Liver (tissue), 9 donors: Measurements from ENCODE around the gene MYMK. TPM values are rescaled to one million over a fixed set of nuclear protein-coding genes. Genes with fewer than 3 reads are reported as not detected.

Experiments used
- DNase-seq: peaks from one replicate; pipeline ENCODE4 v3.0.0-alpha.2; 2017; ENCODE audit warnings: low spot score
- H3K27ac ChIP-seq, 2 donors: one replicate each; pipeline ENCODE4 v1.7.0; 2013; ENCODE audit warnings: inconsistent platforms in 2 of 2, low read length in 2 of 2, control low read depth in 1 of 2, low read depth in 1 of 2, mild to moderate bottlenecking in 1 of 2
- H3K27me3 ChIP-seq, 4 donors: one replicate each; pipeline versions ENCODE4 v1.6.1 to v1.7.0; 2013; ENCODE audit warnings: low read length in 3 of 4, inconsistent platforms in 1 of 4, mild to moderate bottlenecking in 1 of 4, moderate library complexity in 1 of 4; ENCODE audit not compliant: control insufficient read depth in 4 of 4, insufficient read depth in 4 of 4
- H3K36me3 ChIP-seq, 4 donors: one replicate each; pipeline versions ENCODE4 v1.6.1 to v1.7.0; 2013; ENCODE audit warnings: low read length in 3 of 4, mild to moderate bottlenecking in 3 of 4, low read depth in 1 of 4, moderate library complexity in 1 of 4; ENCODE audit not compliant: control insufficient read depth in 4 of 4, insufficient read depth in 3 of 4
- H3K4me1 ChIP-seq, 4 donors: one replicate each; pipeline versions ENCODE4 v1.6.1 to v1.7.0; 2013; ENCODE audit warnings: low read length in 3 of 4, mild to moderate bottlenecking in 3 of 4, moderate library complexity in 1 of 4; ENCODE audit not compliant: control insufficient read depth in 4 of 4, insufficient read depth in 4 of 4
- H3K4me3 ChIP-seq, 3 donors: one replicate each; pipeline versions ENCODE4 v1.6.1 to v1.7.0; 2013; ENCODE audit warnings: low read length in 3 of 3, control low read depth in 1 of 3, low read depth in 1 of 3, mild to moderate bottlenecking in 1 of 3
- H3K9ac ChIP-seq, 2 donors: one replicate each; pipeline ENCODE4 v1.7.0; 2013; ENCODE audit warnings: low read length in 2 of 2, mild to moderate bottlenecking in 2 of 2, moderate library complexity in 2 of 2, control low read depth in 1 of 2, low read depth in 1 of 2
- H3K9me3 ChIP-seq, 4 donors: one replicate each; pipeline versions ENCODE4 v1.6.1 to v1.7.0; 2013; ENCODE audit warnings: low read length in 3 of 4; ENCODE audit not compliant: control insufficient read depth in 4 of 4
- ATF3 ChIP-seq: IDR thresholded peaks from 2 replicates; pipeline ENCODE4 v1.6.1; 2016; ENCODE audit warnings: antibody characterized with exemption
- EGR1 ChIP-seq, 2 donors: IDR thresholded peaks; 2 replicates each; pipeline ENCODE4 v1.6.1; 2016 to 2018; ENCODE audit warnings: antibody characterized with exemption in 2 of 2, low read depth in 2 of 2
- FOXA1 ChIP-seq: IDR thresholded peaks from 2 replicates; pipeline ENCODE4 v1.6.1; 2016; ENCODE audit warnings: antibody characterized with exemption
- FOXA2 ChIP-seq: IDR thresholded peaks from 2 replicates; pipeline ENCODE4 v1.6.1; 2016; ENCODE audit warnings: antibody characterized with exemption
- GABPA ChIP-seq, 2 donors: IDR thresholded peaks in 1 of 2; conservative IDR thresholded peaks in 1 of 2; 2 replicates each; pipeline ENCODE4 v1.6.1; 2016; ENCODE audit warnings: antibody characterized with exemption in 2 of 2, mild to moderate bottlenecking in 1 of 2, moderate library complexity in 1 of 2
- HNF4A ChIP-seq, 2 donors: conservative IDR thresholded peaks; 2 replicates each; pipeline ENCODE4 v1.6.1; 2016; ENCODE audit warnings: antibody characterized with exemption in 2 of 2, mild to moderate bottlenecking in 2 of 2
- HNF4G ChIP-seq: IDR thresholded peaks from 2 replicates; pipeline ENCODE4 v1.6.1; 2016; ENCODE audit warnings: antibody characterized with exemption
- JUND ChIP-seq, 2 donors: IDR thresholded peaks; 2 replicates each; pipeline ENCODE4 v1.6.1; 2016; ENCODE audit warnings: antibody characterized with exemption in 2 of 2
- MAX ChIP-seq: IDR thresholded peaks from 2 replicates; pipeline ENCODE4 v1.6.1; 2016; ENCODE audit warnings: antibody characterized with exemption
- NR2F2 ChIP-seq: IDR thresholded peaks from 2 replicates; pipeline ENCODE4 v1.6.1; 2016; ENCODE audit warnings: antibody characterized with exemption
- RAD21 ChIP-seq, 2 donors: IDR thresholded peaks; 2 replicates each; pipeline ENCODE4 v1.6.1; 2016; ENCODE audit warnings: antibody characterized with exemption in 2 of 2, mild to moderate bottlenecking in 2 of 2
- REST ChIP-seq: IDR thresholded peaks from 2 replicates; pipeline ENCODE4 v1.6.1; 2016; ENCODE audit warnings: antibody characterized with exemption, mild to moderate bottlenecking
- RXRA ChIP-seq, 2 donors: IDR thresholded peaks; 2 replicates each; pipeline ENCODE4 v1.6.1; 2017 to 2018; ENCODE audit warnings: antibody characterized with exemption in 2 of 2, mild to moderate bottlenecking in 1 of 2
- SP1 ChIP-seq: IDR thresholded peaks from 2 replicates; pipeline ENCODE4 v1.6.1; 2018; ENCODE audit warnings: antibody characterized with exemption, mild to moderate bottlenecking
- TAF1 ChIP-seq: conservative IDR thresholded peaks from 2 replicates; pipeline ENCODE4 v1.6.1; 2016; ENCODE audit warnings: antibody characterized with exemption, mild to moderate bottlenecking
- YY1 ChIP-seq: IDR thresholded peaks from 2 replicates; pipeline ENCODE4 v1.6.1; 2016; ENCODE audit warnings: antibody characterized with exemption, mild to moderate bottlenecking
- WGBS: extraction: QIAGEN DNeasy Blood & Tissue Kit; methylation state at CpG from one replicate; pipeline ENCODE4 v1.1.7; 2013; 5-methylcytosine and 5-hydroxymethylcytosine counted together
- polyA plus RNA-seq, 2 donors: library from polyadenylated mRNA; stranded (reverse) in 1 of 2; unstranded in 1 of 2; fragments of 200-250 nt in 1 of 2; fragments of >200 nt in 1 of 2; fragmentation: Nextera tagmentation in 1 of 2; extraction: Ambion mirVana in 1 of 2; gene quantifications; one replicate each; pipeline versions ENCODE4 v1.2.1 to v1.2.3, GENCODE V29; 2013 to 2015
- total RNA-seq, 2 donors: library from RNA; depleted of rRNA; stranded (reverse); fragments of >200 nt; gene quantifications; one replicate each; pipeline ENCODE4 v1.2.3, GENCODE V29; 2014
- TF ChIP-seq, protein P1 (sequence below): IDR thresholded peaks from 2 replicates; pipeline ENCODE4 v1.6.1; 2016; ENCODE audit warnings: antibody characterized with exemption
- TF ChIP-seq, protein P2 (sequence below): fragments of 150-350 bp; IDR thresholded peaks from 2 replicates; pipeline ENCODE4 v1.5.1; 2017; ENCODE audit warnings: improper control_type of control experiment, low read depth, low read length; ENCODE audit not compliant: missing input control
- donor health status: healthy.
- donor health status: healthy.
- donor health status: healthy.
- donor health status: healthy.
- donor health status: healthy.

Gene MYMK
- total and polyA plus RNA-seq, 4 donors = not detected

DNA sequence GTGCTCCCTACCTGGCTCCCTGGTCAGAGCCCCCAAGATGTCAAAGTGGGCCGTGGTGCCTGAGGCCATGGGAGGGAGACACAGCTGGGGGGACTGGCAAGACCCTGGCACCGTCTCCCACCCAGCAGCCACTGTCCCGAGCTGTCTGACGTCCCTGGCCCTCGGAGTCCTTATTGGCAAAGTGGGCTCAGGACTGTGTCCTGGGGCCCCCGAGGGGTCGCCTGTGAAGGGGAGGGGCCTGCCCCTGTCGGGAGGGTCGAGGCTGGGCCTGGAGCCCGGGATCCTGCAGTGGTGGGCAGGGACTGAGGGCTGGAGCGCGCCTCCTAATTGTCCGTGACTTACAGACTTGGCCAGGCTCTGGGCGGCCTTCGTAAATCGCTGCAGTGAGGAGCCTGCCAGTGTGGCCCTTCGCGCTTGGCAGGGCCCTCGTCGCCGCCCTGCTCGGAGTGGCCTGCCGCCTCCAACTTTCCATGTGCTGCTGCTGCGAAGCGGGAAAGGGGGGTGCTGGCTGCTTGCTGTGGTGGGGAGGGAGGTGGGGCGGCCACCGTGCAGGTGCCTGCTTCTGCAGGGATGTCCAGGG, 13.7 kb downstream of the MYMK start:
- WGBS = 96% methylated on average over 27 of the region's 27 CpGs
- H3K4me3 ChIP-seq = no peak overlapping the region
- H3K36me3 ChIP-seq = no peaks in the 10 kb centered on the region
- TF ChIP-seq HNF4A (conservative IDR thresholded peaks at IDR 0.05) = no peak
- no peak for TF ChIP-seq HNF4G
- TF ChIP-seq TAF1 = no peak
- no peak for TF ChIP-seq RAD21 (IDR thresholded peaks at IDR 0.05)
- TF ChIP-seq REST = no peak
- no peak for TF ChIP-seq RXRA (IDR thresholded peaks at IDR 0.05)
- no peak for TF ChIP-seq FOXA2
- no peak for TF ChIP-seq FOXA1
- no peak for TF ChIP-seq YY1
- TF ChIP-seq GABPA (IDR thresholded peaks at IDR 0.05 in 1 of 2, conservative IDR thresholded peaks at IDR 0.05 in 1 of 2) = no peak
- TF ChIP-seq MAX = no peak
- TF ChIP-seq, protein P1, sequence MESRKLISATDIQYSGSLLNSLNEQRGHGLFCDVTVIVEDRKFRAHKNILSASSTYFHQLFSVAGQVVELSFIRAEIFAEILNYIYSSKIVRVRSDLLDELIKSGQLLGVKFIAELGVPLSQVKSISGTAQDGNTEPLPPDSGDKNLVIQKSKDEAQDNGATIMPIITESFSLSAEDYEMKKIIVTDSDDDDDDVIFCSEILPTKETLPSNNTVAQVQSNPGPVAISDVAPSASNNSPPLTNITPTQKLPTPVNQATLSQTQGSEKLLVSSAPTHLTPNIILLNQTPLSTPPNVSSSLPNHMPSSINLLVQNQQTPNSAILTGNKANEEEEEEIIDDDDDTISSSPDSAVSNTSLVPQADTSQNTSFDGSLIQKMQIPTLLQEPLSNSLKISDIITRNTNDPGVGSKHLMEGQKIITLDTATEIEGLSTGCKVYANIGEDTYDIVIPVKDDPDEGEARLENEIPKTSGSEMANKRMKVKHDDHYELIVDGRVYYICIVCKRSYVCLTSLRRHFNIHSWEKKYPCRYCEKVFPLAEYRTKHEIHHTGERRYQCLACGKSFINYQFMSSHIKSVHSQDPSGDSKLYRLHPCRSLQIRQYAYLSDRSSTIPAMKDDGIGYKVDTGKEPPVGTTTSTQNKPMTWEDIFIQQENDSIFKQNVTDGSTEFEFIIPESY = no peak
- no peak for TF ChIP-seq SP1
- no peak for TF ChIP-seq ATF3
- no peak for TF ChIP-seq JUND (IDR thresholded peaks at IDR 0.05)
- TF ChIP-seq, protein P2, sequence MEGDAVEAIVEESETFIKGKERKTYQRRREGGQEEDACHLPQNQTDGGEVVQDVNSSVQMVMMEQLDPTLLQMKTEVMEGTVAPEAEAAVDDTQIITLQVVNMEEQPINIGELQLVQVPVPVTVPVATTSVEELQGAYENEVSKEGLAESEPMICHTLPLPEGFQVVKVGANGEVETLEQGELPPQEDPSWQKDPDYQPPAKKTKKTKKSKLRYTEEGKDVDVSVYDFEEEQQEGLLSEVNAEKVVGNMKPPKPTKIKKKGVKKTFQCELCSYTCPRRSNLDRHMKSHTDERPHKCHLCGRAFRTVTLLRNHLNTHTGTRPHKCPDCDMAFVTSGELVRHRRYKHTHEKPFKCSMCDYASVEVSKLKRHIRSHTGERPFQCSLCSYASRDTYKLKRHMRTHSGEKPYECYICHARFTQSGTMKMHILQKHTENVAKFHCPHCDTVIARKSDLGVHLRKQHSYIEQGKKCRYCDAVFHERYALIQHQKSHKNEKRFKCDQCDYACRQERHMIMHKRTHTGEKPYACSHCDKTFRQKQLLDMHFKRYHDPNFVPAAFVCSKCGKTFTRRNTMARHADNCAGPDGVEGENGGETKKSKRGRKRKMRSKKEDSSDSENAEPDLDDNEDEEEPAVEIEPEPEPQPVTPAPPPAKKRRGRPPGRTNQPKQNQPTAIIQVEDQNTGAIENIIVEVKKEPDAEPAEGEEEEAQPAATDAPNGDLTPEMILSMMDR = no peak
- no peak for TF ChIP-seq EGR1 (IDR thresholded peaks at IDR 0.05; ENCODE audit: low read depth in 2 of 2)
- TF ChIP-seq NR2F2 = no peak
- H3K27me3 ChIP-seq = no peaks in the 10 kb centered on the region
- H3K27ac ChIP-seq = no peak overlapping the region
- no peak overlapping the region for H3K9ac ChIP-seq
- H3K9me3 ChIP-seq = no peaks in the 10 kb centered on the region
- no peak for DNase-seq
- peaks cover 14 to 30% (median 21%) of the 10 kb centered on the region in 4 donors for H3K4me1 ChIP-seq
